Peyer's patch (tissue), 4 donors: ENCODE data around the gene ZFP82. TPM values are rescaled to one million over a fixed set of nuclear protein-coding genes. Genes with fewer than 3 reads are reported as not detected.

Experiments
- DNase-seq, 3 donors: peaks; one replicate each; pipeline ENCODE4 v3.0.0-alpha.2; 2017 to 2019
- H3K27ac ChIP-seq, 4 donors: fragments of 200-600 bp; sonication (generic); one replicate each; pipeline ENCODE4 v1.5.1; 2016 to 2019
- H3K27me3 ChIP-seq, 2 donors: fragments of 200-600 bp; sonication (generic); one replicate each; pipeline ENCODE4 v1.5.1; 2019
- H3K36me3 ChIP-seq, 3 donors: fragments of 200-600 bp; sonication (generic); one replicate each; pipeline ENCODE4 v1.5.1; 2016 to 2019
- H3K4me1 ChIP-seq, 4 donors: fragments of 200-600 bp; sonication (generic); one replicate each; pipeline ENCODE4 v1.5.1; 2016 to 2019
- H3K4me3 ChIP-seq, 4 donors: fragments of 200-600 bp; sonication (generic); 1 replicate in 3 of 4; 2 replicates in 1 of 4; pipeline ENCODE4 v1.5.1; 2016 to 2019; ENCODE audit warnings: mild to moderate bottlenecking in 1 of 4
- H3K9me3 ChIP-seq, 4 donors: fragments of 200-600 bp; sonication (generic); one replicate each; pipeline ENCODE4 v1.5.1; 2016 to 2019; ENCODE audit warnings: mild to moderate bottlenecking in 1 of 4
- CTCF ChIP-seq, 6 experiments: fragments of 450-650 bp in 4 of 6; fragments of 200-600 bp in 2 of 6; sonication (generic) in 1 of 6; IDR thresholded peaks; one replicate each; pipeline ENCODE4 v1.5.1; 2017 to 2019; ENCODE audit warnings: antibody characterized with exemption in 6 of 6, mild to moderate bottlenecking in 3 of 6, moderate library complexity in 1 of 6
- POLR2A ChIP-seq, 2 donors: fragments of 450-650 bp; IDR thresholded peaks; one replicate each; pipeline ENCODE4 v1.5.1; 2017; ENCODE audit warnings: antibody characterized with exemption in 2 of 2, mild to moderate bottlenecking in 2 of 2, moderate library complexity in 2 of 2
- total RNA-seq, 4 donors: library from RNA; depleted of rRNA; stranded (reverse); fragments of >200 nt; gene quantifications; one replicate each; pipeline ENCODE4 v1.1.0, GENCODE V29; 2016

The ZFP82 gene
- total RNA-seq, 4 donors from 2014 or later: 1.0 to 9.1 (median 2.8) TPM

DNA sequence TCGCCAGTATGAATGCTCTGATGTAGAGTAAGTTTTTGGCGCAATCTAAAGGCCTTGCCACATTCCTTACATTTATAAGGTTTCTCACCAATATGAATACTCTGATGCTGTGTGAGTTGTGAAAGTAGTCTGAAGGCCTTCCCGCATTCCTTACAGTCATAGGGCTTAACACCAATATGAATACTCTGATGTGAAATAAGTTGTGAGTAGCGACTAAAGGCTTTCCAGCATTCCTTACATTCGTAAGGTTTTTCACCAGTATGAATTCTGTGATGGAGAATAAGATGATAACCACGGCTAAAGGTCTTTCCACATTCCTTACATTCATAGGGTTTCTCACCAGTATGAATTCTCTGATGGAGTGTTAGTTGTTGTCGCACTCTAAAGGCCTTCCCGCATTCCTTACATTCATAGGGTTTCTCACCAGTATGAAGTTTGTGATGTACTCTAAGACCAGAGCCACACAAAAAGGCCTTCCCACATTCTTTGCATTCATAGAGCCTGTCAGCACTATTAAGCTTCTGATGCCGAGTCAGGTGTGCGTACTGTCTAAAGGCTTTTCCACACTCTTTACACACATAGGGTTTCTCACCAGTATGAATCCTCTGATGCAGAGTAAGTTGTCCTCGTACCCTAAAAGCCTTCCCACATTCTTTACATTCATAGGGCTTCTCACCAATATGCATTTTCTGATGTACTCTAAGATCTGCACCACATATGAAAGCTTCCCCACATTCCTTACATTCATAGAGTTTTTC lies 25.3 kb downstream of the ZFP82 start:
- H3K4me3 ChIP-seq: no peak overlapping the region
- peaks cover 0 to 28% (median 0%) of the 10 kb centered on the region in 3 donors for H3K36me3 ChIP-seq

GRCh38 chr19:36379510-36379819 lies 39.0 kb downstream of the ZFP82 start:
- Histone ChIP-seq H3K9me3 (peaks cover 0 to 3% (median 0%) of the 10 kb centered on the region in 4 donors), H3K4me1 (peaks cover 0 to 21% (median 4%) of the 10 kb centered on the region in 4 donors), H3K27me3 (no peaks in the 10 kb centered on the region), H3K4me3 (peak overlapping the region; percentile 62 to 76 (median 70)), H3K36me3 (no peaks in the 10 kb centered on the region), H3K27ac (peak overlapping the region in 3 of 4 donors; percentile 79 to 85 (median 81))
- TF ChIP-seq CTCF (IDR thresholded peaks at IDR 0.05) (no peak), POLR2A (IDR thresholded peaks at IDR 0.05) (no peak)
- DNase-seq: no peak

More for the DNA sequence above, 25.3 kb downstream of the ZFP82 start:
- peaks cover 0 to 76% (median 17%) of the 10 kb centered on the region in 4 donors for H3K9me3 ChIP-seq
- DNase-seq: no peak
- TF ChIP-seq CTCF (IDR thresholded peaks at IDR 0.05) (no peak), POLR2A (IDR thresholded peaks at IDR 0.05) (no peak)
- H3K27ac ChIP-seq: no peak overlapping the region
- no peaks in the 10 kb centered on the region for H3K27me3 ChIP-seq
- no peaks in the 10 kb centered on the region for H3K4me1 ChIP-seq

DNA sequence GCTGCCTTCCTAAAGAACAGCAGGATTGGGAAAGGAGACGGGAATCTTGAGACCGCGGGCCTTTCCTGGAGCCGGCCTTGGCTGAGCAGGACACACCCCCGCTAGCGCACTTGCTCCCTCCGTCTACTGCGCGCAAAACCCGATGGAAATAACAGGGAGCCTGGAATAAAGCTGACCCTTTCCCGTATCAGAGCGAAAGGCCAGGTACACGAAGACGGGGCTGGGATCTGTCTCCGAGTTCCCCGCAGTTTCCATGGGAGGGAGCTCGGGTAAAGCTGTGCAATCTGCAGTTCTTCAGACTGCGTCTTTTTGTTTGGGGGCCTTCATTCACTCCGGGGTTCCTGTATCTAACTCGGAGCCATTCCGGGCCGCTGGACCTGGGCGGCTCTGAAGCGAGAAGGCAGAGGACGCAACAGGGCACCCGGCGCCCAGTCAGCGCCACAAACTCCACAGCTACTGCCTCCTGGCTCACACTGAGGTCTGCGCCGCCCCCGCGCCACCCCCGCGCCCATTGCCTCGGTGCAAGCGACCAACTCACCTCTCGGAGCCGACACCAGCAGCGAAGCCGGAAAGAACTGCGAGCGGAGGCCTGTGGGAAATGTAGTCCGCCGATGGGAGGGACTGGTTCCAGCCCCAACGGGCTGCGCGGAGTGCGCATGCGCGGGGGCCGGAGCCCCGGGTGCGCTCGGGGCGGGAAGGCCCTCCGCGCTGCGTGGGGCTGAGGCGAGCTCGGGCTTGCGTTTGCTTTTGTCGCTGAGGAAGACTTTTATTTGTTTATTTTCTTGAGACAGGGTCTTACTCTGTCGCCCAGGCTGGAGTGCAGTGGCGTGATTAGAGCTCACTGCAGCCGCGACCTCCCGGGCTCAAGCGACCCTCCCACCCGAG lies 39.6 kb downstream of the ZFP82 start, which contains the start of gene ZFP14:
TSS of gene ZFP14 (minus strand) at position 577 of the 885 bp plus-strand sequence. CDS start 11,309 bp downstream, outside the sequence.
- Histone ChIP-seq H3K27me3 (no peaks in the 10 kb centered on the region), H3K4me1 (peaks cover 0 to 21% (median 4%) of the 10 kb centered on the region in 4 donors), H3K4me3 (peak within 1 kb of the TSS; percentile 62 to 76 (median 70)), H3K9me3 (peaks cover 0 to 3% (median 0%) of the 10 kb centered on the region in 4 donors), H3K36me3 (no peaks in the 10 kb centered on the region), H3K27ac (peak within 1 kb of the TSS; percentile 79 to 86 (median 83))
- TF ChIP-seq POLR2A (IDR thresholded peaks at IDR 0.05) (peak; percentile 68 to 72), CTCF (IDR thresholded peaks at IDR 0.05) (peak in 3 of 6 experiments; percentile 8 to 36 (median 32))
- peak; percentile 93 to 98 (median 95) for DNase-seq

DNA sequence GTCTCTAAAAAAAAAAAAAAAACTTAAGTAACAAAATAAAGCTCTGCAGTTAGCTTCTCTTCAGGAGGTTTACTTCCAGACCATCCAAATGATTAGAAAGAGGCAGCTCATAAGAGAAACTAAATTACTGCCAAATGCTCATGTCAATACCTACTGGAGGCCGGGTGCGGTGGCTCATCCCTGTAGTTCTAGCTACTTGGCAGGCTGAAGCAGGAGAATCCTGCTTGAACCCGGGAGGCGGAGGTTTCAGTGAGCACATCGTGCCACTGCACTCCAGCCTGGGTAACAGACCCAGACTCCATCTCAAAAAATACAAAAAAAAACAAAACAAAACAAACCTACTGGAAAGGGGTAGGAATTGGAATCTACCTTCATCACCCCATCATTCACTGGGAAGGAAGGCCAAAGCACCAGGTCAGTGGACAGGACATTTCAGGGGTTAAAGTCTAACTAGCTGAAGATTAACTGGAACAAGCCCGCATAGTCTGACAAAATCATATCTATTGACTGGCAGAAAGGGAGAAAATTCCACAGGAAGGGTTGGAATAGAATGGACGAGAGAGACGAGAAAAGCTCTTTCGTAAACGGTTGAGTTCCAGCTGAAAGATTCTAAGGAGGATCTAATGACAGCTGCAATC lies 40.8 kb downstream of the ZFP82 start:
- TF ChIP-seq CTCF (IDR thresholded peaks at IDR 0.05) (no peak), POLR2A (IDR thresholded peaks at IDR 0.05) (no peak)
- H3K27me3 ChIP-seq: no peaks in the 10 kb centered on the region
- H3K4me3 ChIP-seq: peak overlapping the region in 3 of 4 donors; percentile 70 to 76 (median 70)
- peaks cover 0 to 21% (median 4%) of the 10 kb centered on the region in 4 donors for H3K4me1 ChIP-seq
- peaks cover 0 to 8% (median 0%) of the 10 kb centered on the region in 4 donors for H3K9me3 ChIP-seq
- no peaks in the 10 kb centered on the region for H3K36me3 ChIP-seq
- H3K27ac ChIP-seq: peak overlapping the region in 1 of 4 donors; percentile 79
- no peak for DNase-seq

DNA sequence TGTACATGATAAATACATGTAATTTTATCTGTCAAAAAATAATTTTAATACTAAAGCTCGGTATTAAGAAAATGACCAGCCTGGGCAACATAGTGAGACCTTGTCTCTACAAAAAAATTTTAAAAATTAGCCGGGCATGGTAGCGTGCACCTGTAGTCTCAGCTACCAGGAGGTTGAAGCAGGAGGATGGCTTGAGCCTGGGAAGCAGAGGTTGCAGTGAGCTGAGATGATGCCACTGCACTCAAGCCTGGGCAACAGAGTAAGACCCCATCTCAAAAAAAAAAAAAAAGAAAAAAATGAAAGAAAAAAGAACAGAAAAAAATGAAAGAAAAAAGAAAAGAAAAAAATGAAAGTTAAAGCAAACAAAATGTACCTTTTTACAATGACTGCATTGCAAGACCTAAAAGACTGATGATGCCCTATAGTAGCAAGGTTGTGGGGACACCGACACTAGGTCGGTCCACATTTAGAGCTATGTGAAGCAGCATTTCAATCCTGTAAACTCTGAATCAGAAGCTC lies 44.7 kb downstream of the ZFP82 start:
- H3K36me3 ChIP-seq: no peaks in the 10 kb centered on the region
- H3K27ac ChIP-seq: no peak overlapping the region
- peaks cover 0 to 17% (median 0%) of the 10 kb centered on the region in 4 donors for H3K9me3 ChIP-seq
- H3K4me3 ChIP-seq: no peak overlapping the region
- no peak for DNase-seq
- no peak for TF ChIP-seq POLR2A (IDR thresholded peaks at IDR 0.05)
- no peak for TF ChIP-seq CTCF (IDR thresholded peaks at IDR 0.05)
- H3K27me3 ChIP-seq: no peaks in the 10 kb centered on the region
- H3K4me1 ChIP-seq: peaks cover 0 to 16% (median 4%) of the 10 kb centered on the region in 4 donors
